NCI-H128 (cell line): ENCODE data around the gene RDH13.
"Not testable (repeated sequence)": the region's sequence is repeated elsewhere in the genome, so short reads cannot be mapped to it uniquely, and the experiment has no call there.

Experiments
- DNase-seq: peaks from one replicate; lab custom pipeline; 2025; ENCODE audit not compliant: unreplicated experiment; lab: John Stamatoyannopoulos, UW

RDH13 gene

DNA sequence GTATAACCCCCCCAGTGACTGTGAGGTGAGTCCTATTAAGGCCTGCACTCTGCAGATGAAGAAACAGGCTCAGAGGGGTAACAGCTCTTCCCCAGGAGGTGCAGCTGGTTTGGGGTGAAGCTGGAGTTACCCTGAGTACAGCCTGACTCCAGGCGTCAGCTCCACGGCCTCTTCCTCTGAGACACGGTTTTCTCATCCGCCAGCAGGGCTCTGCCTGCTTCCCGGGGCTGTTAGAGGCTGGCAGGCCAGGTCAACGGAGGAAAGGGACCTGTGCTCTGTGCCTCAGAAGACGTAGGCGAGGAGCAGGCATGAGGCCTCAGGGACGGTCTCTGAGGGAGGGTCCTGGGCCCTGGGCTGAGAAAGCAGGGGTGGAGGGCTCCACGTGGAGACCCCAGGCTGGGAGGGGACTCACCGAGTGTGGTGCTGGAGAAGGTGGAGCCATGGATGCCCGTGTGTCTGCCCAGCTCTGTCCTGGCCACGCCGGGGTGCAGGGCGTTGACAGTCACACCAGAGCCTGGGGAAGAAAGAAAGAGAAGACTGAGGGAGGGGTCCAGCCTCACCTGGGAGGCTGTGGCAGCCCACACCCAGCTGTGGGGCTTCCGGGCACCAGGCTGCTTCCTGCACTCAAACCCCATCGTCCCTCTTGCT, 15.8 kb downstream of the RDH13 start:
- DNase-seq, result no peak

DNA sequence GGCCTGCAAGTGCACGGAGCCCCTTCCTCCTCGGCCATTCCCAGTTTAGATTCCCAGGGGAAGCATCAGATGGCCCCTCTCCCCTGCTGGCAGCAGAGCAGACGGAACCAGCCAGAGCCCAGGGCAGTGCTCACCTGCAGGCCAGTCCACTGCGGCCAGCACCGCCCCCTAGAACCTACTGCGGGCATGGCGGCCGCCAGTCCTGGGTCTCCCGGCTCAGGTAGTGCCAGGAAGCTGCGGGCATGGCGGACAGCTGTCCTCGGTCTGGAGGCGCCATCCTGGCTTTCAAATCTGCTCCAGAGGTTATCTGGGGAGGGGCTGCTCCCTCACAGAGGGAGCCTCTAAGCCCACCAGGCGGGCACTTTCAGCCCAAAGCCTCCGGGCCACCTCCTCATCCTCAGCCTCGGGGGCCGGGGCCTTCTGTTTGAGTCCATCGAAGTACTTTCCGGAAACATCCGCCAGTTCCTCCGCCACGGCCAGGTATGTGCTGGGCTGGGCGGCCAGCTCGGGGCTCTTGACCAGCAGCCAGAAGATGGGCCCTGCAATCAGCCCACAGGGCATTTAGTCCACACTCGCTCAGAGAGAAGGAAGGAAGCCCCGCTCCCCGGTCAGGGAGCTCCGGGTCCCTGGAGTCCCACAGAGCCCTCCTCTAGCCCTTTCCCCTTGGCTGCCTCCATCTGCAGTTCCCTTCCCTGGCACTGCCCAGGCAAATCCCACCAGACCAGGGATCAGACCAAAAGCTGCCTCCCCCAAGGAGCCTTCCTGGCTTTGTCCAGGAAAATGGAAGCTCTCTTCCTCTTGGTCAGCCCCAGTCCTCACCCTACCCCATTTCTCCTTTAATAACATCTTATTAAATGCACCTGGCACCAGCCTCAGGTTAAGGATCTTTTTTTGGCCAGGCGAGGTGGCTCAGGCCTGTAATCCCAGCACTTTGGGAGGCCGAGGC, 17.9 kb downstream of the RDH13 start:
- no peak for DNase-seq

DNA sequence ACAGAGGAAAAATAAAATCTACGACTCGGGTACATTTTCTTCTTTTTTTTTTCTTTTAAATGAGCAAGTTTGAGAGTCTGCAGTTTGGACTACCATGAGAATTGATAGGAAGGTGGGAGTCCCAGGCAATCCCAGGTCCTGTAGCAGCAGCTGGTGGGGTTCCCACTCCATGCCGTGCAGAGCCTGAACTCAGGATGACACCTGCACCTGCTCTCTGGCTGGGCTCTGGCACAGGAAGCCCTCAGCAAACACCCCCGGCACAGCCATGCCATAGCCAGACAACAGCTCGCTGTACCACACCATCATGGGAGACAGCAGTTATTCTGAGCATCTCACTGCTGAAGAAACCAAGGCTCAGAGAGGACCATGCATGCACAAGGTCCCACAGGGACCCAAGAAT, 18.7 kb downstream of the RDH13 start:
- no peak for DNase-seq

DNA sequence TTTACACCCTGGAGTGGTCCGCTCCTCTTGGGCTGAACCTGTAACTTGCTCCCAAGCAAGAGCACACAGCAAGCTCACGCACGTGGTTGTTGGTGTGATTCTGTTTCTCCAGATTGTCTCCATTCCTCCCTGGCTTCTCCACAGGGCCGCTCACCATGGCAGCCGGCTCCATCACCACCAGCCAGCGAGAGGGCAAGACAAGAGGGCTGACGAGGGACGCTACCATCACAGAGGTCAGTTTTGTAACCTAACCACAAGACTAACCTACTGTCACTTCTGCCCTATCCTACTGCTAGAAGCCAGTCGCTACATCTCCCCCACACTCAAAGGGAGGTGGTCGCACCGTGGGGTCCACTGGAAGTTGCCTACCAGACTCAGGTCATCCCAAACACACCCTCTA, 20.3 kb downstream of the RDH13 start:
- DNase-seq, result no peak

DNA sequence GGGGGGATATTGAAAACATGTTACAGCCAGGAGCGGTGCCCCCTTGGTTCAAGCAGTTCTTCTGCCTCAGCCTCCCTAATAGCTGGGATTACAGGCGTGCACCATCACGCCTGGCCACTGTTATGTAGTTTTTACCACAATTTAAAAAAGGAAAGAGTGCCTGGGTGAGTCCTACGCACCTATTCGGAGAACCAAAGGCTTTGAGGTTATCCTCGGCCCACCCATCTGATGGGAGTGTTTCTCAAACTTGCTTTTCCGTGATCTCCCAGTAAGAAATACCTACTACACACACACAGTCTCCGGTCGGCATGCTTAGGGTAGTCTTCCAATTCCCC, 20.6 kb downstream of the RDH13 start:
- no peak for DNase-seq

DNA sequence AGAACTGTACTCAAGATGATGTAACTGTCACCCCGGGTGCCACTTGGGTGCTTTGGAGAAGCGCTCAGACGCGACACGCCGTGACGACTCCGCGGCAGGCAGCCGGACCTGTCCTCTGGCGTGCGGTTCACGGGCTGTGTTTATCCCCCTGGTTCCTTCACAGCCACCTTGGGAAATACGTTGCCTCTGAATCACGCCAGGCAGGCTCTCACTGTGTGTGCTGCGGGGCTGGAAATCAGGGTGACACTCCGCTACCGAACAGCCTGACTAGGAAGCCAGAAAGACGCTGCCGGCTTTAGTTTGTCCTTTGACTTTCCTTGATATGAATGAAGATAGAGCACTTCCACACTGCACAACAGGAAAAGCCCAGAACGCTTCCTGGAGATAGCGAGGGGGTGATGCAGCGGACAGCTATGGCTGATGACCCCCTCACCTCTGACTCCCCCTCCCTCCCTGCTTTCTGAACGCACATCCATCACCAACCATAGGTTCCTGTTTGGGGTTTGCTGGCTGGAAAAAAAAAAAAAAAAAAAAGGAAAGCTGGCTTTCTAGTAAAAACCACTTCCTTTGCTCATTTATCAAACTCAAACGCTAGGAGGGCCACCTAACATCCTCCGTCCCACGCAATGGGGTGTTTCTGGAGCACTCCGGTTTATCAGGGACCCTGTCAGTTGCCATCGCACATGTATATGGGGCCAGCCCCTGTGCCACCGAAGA, 21.2 kb downstream of the RDH13 start:
- DNase-seq, result no peak

DNA sequence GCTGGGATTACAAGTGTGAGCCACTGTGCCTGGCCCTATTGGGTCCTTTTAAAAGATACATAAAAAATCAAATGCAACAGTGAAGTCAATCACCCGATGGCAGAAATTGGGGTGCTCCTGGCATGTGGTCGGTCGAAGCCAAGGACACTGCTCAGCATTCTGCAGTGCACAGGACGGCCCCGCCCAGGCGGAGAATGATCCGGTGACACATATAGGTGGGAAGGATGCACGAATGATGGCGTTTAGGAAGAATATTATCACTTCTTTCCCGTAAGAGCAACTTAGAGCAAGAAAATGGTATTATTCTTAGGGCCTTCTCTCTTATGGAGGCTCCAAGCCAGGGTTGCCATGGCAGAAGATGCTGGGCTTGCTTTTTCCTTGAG, 21.7 kb downstream of the RDH13 start:
- no peak for DNase-seq

DNA sequence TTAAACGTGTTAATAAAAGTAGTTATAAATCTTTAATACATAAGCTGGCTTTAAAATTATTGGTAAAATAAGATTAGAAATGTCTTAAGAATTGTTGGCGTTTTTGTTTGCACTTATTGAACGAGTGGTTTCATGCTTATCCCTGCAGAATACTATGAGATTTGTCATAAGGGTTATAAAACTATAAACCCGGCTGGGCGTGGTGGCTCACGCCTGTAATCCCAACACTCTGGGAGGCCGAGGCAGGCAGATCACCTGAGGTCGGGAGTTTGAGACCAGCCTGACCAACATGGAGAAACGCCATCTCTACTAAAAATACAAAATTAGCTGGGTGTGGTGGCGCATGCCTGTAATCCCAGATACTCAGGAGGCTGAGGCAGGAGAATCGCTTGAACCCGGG, 22.3 kb downstream of the RDH13 start:
- not testable (repeated sequence) for DNase-seq

DNA sequence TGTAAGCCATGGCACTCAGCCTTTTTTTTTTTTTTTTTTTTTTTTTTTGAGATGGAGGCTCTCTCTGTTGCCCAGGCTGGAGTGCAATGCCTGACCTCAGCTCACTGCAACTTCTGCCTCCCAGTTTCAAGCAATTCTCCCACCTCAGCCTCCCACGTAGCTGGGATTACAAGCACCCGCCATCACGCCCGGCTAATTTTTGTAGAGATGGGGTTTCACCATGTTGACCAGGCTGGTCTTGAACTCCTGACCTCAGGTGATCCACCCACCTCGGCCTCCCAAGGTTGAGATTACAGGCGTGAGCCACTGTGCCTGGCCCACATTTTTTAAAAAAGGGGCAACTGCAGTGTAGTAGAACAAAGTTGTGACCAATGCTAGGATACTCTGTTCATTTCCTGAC, 25.3 kb downstream of the RDH13 start:
- DNase-seq, result not testable (repeated sequence)

DNA sequence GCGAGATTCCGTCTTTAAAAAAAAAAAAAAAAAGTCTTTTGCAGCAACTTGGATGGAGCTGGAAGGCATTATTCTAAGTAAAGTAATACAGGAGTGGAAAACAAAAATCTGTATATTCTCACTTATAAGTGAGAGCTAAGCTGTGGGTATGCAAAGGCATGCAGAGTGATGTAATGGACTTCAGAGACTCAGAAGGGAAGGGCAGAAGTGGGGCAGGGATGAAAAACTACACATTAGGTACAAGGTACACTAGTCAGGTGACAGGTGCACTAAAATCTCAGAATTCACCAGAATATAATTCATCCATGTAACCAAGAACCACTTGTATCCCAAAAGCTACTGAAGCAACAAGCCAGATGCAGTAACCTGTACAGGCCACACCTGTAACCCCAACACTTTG, 26.9 kb downstream of the RDH13 start:
- DNase-seq, result no peak

DNA sequence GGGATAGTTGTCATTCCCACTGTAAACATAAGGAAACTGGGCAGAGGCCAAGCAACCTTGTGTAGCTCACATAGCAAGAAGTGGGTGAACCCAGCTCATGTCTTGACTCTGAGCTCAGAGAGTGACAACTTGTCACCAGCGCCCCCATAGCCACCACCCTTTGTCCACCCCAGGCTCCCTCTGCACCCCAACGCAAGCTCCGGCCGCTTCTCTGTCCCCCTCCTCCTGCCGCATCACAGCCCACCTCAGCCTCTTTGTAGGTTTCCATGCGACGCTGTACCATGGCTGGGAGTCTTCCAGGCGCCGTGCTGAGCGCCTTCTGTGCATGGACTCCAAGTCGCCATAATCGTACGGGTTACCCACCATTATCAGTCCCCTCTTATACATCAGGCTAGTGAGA, 28.2 kb downstream of the RDH13 start:
- DNase-seq, result no peak

DNA sequence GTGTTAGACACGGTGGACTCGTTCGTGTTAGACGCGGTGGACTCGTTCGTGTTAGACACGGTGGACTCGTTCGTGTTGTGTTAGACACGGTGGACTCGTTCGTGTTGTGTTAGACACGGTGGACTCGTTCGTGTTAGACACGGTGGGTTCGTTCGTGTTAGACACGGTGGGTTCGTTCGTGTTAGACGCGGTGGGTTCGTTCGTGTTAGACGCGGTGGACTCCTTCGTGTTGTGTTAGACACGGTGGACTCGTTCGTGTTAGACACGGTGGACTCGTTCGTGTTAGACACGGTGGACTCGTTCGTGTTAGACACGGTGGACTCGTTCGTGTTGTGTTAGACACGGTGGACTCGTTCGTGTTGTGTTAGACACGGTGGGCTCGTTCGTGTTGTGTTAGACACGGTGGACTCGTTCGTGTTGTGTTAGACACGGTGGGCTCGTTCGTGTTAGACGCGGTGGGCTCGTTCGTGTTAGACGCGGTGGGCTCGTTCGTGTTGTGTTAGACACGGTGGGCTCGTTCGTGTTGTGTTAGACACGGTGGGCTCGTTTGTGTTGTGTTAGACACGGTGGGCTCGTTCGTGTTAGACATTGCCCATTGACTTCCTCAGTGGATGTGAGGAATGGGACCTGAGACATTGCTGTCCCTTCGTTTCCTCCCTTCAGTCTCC, 29.8 kb downstream of the RDH13 start:
- DNase-seq, result not testable (repeated sequence)

DNA sequence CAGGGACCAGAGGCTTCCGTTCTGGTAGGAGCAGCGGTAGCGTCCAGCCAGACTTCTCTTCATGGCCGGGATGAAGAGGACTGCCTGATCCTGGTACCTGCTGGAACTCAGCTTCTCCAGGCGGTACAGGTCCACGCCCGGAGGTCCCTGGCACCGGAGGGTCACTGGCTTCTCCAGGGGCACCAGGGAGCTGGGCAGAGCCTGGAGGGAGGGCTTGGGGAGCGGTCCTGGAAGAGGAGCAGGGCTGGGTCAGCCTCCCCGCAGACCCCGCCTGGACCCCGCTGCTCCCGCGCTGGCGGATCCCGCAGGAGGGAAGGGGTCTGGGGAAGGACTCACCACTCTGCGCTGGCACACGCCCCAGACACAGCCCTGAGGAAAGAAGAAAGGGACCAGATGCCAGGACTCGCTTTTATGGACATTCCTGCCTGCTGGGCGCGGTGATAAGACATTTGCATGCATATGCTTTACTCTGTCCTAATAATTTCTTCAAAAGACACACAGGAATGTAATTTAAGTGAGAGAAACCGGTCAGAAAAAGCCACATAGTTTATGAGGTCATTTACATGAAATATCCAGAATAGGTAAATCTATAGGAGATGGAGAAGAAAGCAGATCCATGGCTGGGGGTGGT, 30.7 kb downstream of the RDH13 start:
- no peak for DNase-seq

DNA sequence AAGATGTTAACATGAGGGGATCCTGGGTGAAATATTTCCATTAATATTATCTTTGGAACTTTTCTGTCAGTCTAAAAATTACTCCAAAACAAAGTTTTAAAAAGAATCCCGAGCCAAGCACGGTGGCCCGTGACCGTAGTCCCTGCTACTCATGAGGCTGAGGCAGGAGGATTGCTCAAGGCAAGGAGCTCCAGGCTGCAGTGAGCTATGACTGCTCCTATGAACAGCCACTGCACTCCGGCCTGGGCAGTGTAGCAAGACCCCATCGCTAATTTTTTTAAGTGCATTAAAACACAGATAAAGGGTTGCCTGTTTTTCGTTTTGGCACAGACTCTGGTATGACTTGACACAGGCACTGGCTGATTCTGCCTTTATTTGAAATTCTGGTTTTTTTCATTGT, 31.8 kb downstream of the RDH13 start:
- DNase-seq, result no peak

DNA sequence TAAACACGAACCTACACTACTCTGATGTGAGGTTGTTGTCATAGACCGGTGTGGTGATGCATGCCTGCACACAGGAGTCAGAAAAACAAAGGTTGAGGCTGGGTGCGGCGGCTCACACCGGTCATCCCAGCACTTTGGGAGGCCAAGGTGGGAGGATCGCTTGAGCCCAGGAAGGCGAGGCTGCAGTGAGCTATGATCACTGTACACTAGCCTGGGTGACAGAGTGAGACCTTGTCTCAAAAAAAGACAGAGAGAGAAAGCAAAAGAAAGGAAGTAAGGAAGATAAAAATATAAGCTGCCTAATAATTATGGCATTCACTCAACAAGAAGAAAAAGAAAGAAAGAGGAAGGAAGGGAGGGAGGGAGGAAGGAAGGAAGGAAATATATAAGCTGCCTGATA, 34.2 kb downstream of the RDH13 start:
- no peak for DNase-seq

DNA sequence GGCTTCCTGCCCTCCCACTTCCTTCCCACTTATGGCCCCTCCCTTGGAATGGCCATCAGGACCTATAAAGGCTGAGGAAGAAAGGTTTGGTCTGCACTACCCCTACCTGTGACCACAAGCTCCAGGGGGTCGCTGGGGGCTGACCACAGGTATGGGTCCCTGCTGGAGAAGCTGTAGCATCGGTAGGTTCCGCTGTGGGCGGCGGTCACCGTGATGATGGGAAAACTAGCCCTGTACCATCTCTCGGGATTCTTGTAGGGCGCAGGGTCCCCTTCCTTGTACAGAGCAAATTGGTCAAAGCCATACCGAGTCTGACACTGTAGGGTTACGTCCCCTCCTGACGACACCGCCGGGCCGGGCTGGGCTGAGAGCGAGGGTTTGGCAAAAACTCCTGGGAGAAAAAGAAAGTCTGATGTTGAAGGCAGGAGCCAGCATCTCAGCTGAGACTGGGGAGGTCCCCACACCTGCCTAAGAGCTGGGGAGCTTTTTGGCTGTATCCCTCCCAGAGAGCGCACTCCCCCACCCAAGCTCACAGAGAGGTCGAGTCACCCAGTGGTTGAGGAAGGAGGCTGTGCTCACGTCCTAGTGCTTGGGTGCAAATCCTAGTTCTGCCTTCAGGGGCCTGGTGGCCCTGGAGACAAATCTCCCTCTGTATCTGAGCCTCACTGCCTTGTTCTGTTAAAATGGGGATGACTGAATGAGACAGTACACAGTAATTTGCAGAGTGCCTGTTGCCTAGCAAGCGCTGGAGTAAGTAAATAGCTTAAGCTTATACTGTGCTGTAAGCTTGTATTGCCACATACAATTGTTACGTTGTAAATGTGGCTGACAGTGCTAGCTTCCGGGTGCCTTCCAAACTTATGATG, 35.2 kb downstream of the RDH13 start:
- DNase-seq, result no peak

DNA sequence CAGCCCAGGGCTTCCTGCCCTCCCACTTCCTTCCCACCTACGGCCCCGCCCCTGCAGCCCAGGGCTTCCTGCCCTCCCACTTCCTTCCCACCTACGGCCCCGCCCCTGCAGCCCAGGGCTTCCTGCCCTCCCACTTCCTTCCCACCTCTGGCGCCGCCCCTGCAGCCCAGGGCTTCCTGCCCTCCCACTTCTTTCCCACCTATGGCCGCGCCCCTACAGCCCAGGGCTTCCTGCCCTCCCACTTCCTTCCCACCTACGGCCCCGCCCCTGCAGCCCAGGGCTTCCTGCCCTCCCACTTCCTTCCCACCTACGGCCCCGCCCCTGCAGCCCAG, 35.8 kb downstream of the RDH13 start:
- not testable (repeated sequence) for DNase-seq

DNA sequence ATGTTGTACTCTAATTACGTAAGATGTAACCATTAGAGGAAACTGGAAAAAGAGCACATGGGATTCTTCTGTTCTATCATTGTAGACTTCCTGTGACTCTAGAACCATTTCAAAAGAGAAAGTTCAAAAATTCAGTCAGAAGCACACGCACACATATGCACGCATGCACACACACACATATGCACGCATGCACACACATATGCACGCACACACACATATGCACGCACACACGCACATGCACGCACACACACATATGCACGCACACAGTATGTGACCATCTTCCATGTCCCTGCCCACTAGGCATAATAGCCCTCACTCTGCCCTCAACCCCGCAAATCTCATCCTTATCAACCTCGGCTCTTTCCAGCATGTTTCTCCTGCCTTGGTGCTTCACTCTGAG, 38.8 kb downstream of the RDH13 start:
- DNase-seq, result no peak

DNA sequence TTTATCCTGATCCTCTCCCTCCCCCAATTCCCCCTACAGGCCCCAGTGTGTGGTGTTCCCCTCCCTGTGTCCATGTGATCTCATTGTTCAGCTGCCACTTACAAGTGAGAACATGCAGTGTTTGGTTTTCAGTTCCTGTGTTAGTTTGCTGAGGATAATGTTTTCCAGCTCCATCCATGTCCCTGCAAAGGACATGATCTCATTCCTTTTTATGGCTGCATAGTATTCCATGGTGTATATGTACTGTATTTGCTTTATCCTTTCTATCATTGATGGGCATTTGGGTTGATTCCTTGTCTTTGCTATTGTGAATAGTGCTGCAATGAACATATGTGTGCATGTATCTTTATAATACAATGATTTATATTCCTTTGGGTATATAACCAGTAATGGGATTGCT, 42.6 kb downstream of the RDH13 start:
- DNase-seq, result not testable (repeated sequence)

DNA sequence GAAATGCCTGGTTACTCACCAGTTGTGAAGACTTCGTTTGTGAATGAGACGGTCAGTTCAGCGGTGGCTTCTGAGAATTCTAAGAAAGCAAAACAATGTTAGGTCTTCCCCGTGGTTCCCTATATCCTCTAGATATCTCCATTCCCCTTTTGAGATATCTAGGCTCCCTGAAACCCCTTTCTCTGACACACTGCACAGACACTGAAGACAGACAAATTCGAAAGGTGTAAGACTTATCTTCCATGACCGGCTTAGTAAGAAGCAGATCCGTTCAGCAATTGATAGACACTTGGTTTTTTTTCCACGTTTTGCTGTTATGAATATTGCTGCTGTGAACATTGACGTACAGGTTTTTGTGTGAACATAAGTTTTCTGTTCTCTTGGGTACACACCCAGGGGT, 44.3 kb downstream of the RDH13 start:
- DNase-seq, result no peak
